HTERT RPE-1 (cell line): ENCODE data around the gene BASP1.

Experiments
- in situ Hi-C: fragments of 300-500 bp; cut with MboI; formaldehyde crosslinking; loops from 4 replicates; pipeline ENCODE4 v1.14.3; 2020; ENCODE audit warnings: low sequenced_read_pairs

Gene BASP1

DNA sequence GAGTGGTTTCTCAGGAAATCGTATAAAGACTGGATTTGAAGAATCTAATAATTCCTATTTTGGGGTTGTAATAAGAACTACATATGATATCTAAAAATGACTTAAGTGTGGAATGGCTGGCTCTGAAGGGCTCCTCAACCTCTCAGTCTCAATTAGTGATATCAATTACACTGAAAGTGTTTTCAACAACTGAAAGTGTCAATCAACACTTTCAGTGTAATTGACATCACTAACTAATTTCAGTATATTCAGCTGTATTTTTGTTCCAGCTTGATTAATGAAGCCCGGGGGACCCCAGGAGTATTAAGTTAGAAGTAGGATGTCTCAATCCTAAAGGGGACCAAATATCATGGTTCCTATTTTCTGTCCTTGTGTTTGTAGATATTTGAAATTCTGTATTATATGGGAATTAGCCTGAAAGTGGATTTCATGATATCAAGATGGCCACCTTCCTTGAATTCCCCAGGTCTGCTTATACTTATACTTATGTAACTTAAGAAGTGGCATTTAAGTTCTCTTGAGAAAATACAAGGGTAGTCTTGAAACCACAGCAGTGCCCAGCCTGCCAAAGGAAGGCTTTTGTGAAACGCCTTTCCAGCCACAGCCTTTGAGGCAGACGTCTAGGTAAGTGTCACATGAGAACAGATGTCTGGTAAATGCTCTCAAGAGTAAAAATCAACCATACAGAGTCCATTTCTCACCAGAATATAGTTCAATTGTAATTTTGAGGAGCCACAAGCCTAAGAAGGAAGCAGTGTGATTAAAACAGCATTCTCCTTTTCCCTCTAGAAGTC is 4.6 kb downstream of the BASP1 start:
- in situ Hi-C loops: no loop called here

DNA sequence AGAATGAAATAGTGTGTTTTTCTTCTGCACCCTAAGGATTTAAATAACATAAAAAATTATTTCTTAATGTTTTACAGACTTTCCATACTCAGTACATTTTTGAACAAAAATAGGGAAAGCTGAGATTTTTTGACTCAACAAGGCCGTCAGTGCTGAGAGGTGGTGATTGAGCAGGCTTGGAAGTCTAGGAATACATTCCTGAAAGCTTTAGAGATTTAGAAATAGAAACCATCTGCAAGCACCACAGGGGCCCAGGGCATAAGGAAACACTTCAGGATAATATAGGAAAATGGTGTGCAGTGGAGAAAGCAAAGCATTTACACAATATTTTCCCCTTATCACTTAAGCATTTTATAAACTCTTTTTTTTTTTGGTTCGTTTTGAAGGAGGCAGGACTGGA is 5.2 kb downstream of the BASP1 start:
- in situ Hi-C loops: no loop called here

DNA sequence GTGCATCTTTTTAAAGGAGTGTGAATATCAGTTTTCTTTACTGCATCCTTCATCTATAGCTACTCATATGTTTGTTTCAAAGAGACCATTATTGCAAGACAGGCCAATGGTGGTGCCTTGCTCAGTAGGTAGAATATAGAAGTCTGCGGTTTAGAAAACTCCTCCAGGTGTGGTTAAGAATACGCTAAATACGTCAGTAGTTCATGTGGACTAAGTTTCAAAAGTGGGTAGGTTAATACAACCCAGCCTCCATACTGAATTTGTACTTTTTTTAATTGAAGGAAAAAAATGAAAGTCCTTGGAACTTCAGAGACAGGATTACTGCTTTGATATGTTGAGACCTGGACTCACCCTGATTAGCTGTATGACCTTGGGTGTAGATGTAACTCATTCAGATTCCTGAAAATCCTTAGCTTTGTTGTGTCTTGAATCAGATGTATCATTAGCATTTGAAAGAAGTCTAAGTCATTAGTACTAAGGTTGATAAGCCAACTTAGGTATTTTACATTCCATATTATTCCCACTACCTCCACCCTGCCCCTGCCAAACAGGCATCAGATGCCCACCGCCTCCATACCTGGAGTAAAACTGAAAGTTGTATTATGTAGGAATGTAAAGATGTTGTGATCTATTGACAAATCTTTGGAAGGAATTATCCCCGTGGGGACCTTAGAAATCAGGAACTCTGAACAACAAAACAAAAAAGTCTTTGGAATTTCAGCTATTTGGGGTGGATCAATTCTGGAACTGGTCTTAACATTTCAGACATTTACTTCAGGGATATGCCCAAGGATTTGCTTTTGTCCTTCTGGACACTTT is 6.1 kb downstream of the BASP1 start:
- in situ Hi-C loops: no loop called here

DNA sequence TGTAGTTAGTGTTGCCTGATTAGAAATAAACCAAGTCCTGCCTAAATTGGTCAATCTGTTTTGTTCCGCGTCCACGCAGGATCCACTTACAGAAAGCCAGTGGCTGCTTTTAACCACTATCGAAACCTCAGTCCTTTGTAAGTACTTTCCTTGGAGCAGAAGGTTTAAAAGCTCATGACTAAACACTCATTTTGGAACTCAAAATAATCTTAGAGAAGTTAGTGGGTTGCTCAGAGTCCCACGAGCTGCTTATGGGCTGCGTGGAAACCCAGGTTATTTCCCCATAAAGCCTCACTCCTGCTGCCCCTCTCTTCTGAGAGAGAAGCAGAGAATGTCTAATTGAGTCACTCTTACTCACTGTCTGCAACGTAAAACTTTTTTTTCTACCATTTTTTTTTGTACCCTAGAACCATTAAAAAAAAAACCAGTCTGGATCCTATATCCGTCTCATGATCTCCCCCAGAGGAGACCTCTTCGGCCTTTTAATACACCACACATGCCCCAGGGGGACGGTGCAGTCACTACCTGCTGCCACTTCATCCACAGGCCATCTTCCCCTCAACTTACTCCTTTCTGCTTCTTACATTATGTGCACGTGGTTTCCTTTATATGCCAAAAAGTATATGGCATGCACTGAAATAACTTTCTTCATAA is 7.6 kb downstream of the BASP1 start:
- in situ Hi-C loops: no loop called here

DNA sequence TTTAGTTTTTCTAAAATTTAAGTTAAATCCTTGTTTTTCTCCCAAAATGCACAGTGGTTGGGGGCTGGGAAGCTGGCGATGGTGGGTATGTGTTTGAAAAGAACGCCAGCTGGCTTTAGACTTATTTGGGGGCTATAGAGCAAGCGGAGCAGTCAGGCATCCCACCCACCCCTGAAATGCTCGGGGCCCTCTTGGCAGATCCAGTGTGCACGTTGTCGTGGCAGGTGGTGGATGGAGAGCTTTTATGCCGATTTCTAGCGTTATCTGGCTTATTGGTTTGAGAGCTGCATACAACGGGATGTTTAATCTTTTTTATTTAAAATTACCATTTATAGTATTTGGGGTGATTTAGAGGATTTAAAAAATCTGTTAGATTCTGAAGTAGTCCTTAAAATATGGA is 8.1 kb downstream of the BASP1 start:
- in situ Hi-C loops: no loop called here

DNA sequence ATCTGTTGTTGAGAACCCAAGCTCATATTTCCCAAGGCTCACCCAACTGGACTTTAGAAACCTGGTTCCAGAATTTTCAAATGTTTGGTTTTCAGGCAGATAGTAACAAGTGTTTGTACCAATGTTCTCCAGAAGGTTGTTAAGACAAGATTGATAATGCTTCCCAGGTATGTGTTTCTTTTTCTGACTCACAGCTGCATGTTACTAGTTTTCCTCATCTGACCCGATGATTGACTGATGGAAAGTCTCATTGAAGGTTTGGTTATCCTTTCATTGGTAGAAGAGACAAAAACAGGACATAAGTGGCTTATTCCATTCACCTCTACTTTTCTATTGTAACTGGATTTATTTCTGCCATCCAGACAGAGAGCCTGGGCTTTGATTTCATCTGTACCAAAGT is 10.4 kb downstream of the BASP1 start:
- in situ Hi-C loops: no loop called here

DNA sequence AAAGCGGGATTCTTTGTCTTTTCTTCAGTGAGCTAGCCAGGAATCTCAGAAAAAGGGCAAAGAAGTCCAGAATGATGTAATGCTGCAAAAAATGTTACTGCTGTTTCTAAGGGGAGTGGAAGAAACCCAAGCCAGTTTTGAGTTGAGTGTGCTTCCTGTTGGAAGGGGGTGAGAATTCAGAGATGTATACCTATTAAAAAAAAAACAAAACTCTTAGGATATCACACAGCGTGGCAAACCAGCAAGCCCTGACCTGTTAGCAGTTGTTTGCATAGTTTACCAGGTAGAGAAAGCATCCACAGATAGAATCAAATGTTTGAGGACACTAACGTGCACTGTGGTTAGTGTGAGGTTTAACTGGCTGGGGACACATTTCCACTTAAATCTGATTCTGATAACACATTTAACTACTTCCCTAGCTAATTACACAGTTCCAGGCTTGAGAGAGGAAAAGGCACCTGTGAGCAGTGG is 11.4 kb downstream of the BASP1 start:
- in situ Hi-C loops: no loop called here

DNA sequence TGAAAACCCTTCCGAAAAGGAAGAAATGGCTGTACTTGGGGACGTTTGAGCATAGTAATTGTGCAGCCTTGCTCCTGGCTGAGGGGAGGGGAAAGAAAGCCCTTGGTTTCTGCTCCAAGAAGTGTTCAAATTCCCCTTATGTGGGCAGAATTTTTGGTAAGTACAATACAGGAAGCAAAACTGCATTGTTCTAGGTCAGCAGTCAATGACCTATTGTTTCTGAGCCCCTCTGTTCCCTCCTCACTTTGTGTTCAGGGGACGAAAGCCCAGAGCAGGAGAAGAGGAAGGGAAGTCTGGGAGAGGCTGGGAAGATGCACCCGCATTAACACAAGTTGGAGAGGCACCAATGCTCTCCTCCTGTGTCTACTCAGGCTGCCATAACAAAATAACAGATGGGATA is 11.9 kb downstream of the BASP1 start:
- in situ Hi-C loops: no loop called here

DNA sequence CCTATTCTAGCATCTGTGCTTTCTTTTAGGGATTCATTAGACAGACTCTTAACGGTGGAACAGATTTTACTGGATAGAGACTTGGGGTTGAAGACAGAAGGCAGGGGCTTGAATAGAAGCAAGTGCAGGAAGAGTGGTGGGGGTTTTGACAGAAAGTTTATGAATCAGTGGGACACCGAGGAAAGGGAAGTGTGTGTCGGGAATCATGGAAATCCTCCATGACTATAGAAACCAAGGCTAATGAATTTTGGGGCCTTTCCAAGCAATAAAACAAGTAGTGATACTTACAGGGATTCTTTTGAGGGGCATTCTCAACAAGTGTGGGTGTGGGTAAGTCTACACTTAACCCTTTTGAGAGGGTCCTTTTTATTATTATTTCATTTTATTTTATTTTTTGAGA is 12.8 kb downstream of the BASP1 start:
- in situ Hi-C loops: no loop called here

DNA sequence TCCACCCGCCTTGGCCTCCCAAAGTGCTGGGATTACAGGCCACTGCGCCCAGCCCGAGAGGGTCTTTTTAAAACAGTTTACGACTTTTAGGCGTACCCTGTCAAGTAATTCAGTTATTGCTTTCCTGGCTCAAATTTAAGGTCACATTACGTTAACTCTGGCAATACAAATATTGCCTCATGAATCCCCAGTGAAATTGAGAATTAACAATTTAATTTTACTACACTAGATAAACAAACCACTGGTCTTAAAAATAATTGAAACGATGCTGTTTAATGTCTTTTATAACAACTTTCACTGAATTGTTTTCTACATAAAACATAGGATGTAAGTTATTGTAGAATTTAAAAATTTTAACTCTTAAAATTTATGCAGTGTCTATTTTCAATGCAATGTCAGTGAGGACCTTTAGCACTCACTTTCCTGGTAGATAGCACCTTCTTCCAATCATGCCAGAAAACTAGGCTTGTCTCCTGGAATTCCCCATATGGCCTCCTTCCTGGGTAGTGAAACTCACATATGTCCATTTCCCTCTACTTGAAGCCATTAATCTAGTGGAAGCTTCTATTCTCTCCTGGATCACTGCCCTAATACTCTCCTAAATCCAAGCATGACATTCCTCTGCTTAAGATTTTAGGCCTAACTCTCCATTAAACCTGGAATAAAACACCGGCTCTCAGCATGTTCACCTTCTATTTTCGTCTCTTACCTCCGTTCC is 13.5 kb downstream of the BASP1 start:
- in situ Hi-C loops: no loop called here

DNA sequence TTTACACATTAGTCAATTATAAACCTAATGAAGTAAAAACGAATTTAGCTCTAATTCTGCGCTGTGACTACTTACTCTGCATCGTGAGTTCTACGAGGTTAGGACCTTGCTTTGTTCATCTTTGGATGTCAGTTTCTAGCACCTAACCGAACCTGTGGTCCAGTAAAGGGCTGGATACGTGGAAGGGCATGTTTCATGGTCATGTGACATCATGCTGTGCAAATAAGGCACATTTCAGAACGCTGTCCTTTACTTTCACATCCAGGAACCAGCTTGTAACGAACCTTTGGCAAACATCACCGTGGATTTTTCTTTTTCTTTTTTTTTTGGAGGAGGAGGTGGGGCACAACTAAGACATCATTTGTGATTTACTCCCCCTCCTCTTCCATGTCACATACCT is 15.0 kb downstream of the BASP1 start:
- in situ Hi-C loops: no loop called here

DNA sequence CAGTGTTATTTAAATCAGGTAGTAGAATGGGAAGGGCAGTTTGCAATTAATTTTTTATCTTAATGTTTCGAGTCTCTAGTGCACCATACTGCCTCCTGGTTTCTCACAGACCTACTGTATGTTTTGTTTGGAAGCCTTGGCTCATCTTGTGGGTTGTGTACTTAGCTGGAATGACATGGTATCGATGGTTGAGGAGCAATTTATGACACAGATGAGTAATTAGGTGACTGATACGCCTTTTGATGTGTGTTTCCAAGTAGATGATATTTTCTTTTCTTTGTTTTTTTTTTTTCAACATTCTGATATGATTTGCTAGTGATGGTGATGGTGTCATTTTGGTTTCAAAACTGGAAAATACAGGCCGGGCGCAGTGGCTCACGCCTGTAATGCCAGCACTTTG is 16.1 kb downstream of the BASP1 start:
- in situ Hi-C loops: no loop called here

DNA sequence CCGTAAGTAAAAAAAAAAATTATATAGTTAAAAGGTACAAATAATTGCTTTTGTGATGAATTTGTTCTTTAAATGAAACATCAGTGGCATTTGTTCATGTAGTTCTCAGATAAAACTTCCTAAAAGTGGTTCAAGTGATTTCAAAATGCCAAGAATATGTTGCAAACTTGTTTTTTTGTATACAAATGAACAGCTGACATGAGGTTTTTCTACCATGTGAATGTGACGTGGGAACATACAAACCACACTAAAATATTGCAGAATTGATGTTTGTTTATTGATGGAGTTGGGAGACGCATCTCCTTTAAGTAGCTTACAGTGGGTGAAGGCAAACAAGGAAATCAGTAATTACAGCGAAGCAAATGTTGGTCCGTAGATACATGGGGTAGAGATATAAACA is 16.9 kb downstream of the BASP1 start:
- in situ Hi-C loops: no loop called here

DNA sequence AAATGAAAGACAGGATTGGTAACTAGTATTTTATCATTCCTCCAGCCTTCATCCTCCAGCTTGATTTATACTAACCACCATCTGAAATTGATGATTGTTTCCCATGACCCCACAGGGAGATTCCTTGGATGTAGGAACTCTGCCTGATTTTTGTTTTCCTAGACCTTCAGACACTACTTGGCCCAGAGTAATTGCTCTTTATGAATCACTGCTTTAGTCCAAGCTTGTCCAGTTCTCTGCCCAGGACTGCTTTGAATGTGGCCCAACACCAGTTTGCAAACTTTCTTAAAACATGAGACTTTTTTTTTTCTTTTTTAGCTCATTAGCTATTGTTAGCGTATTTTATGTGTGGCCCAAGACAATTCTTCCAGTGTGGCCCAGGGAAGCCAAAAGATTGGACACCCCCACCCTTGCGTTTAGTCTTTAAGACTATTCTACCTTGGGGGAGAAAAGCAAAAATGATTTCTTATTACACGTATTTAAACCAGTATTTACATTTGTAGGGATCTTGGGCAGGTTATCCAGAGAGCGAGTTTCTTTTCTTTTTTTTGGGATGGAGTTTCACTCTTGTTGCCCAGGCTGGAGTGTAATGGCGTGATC is 18.4 kb downstream of the BASP1 start:
- in situ Hi-C loops: no loop called here

DNA sequence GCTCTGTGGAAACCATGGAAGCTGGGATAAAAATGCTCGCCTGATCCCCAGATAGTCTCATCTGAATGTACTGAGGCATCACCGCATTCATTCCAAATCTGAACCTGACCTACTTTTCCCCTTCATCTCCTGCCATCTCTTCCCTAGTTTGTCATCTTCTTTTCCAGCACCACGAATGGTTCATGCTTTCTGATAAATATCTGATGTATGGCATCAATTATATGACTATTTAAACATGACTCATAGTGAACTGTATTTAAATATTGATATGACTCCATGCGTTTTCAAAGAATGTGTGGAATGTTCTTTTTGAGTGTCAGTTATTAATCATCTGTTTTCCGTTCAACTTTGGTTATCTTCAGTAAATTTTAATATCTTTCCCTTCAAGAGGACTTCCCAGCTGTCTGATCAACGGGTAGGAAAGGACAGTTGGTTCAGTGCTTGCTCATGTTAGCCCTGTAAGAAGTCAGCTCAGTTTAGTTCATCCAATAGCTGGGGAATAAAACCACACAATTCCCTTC is 21.1 kb downstream of the BASP1 start:
- in situ Hi-C loops: no loop called here

DNA sequence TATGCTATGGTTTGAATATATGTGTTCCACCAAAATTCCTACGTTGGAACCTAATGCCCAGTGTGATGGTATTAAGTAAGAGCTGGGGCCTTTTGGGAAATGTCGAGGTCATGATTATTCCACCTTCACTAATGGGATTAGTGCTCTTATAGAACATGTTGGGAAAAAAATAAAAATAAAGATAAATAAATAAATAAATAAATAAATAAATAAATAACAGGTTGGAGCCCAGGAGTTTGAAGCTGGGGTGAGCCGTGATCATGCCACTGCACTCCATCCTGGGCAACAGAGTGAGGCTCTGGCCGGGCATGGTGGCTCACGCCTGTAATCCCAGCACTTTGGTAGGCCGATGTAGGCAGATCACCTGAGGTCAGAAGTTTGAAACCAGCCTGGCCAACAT is 22.5 kb downstream of the BASP1 start:
- in situ Hi-C loops: no loop called here

DNA sequence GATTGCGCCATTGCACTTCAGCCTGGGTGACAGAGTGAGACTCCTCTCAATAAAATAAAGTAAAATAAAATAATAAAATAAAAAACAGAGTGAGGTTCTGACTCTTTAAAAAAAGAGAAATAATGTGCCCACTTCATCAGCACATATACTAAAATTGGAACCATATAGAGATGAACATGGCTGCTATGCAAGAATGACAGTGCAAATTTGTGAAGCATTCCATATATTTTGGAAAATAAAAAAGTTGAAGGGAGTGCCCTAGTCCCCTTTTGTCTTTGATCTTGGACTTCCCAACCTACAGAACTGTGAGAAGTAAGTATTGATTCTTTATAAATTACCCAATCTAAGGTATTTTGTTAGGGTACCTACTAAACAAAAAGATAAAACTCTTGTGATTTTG is 23.1 kb downstream of the BASP1 start:
- in situ Hi-C loops: no loop called here

DNA sequence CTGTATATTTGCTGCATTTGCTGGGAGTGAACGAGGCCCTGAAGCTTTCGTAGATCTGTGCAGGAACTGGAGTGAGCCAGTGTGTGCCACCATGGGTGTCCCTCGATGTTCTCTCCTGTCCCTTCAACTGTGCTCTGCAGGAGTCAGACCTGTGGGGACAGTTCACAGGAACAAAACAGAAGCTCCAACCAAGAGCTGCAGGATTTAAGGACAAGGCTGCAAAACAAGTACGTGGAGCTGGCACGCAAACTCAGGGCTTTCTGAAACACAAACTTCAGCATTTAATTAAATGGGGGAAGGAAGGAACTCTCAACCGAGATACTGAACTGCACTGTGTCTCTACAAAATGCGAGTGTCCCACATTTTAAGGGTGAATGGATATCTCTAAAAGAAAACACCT is 24.2 kb downstream of the BASP1 start:
- in situ Hi-C loops: no loop called here

DNA sequence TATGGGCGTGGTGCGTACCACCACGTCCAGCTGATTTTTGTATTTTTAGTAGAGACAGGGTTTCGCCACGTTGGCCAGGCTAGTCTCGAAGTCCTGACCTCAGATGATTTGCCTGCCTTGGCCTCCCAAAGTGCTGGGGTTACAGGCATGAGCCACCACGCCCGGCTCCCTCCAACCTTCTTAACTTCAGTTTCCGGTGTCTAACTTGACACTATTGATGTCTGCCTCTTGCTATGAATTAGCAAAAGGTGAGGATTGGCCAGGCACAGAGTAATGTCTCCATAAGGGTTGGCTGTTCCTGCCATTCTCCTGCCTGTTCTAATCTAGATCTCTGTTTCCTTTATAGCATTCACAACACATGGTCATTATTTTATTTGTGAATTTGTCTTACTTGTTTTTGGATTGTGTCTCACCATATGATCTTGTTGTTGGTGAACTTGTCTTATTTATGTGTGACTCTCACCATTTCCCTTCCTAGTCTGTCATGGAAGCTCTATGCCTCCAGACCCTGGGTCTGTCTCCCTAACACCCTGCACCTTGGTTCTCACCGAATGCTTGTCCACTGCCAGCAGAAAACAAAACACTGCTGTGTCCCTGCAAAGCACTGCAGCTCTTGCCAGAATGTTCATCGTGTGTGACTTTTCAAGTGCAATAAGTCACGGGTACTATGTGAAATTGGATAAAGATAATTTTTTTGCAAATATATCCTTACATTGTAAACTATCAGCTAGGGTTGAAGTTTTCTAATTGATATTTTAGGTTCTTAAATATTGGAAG is 26.0 kb downstream of the BASP1 start:
- in situ Hi-C loops: no loop called here
